Parathyroid adenoma (tissue), 2 donors: ENCODE data around the gene GNLY.
A peak's percentile ranks its signal among the peaks of the same experiment; 100 is the strongest.
"Not testable (repeated sequence)": the region's sequence is repeated elsewhere in the genome, so short reads cannot be mapped to it uniquely, and the experiment has no call there.

Experiments used
- H2AFZ ChIP-seq: fragments of 300-600 bp; sonication (generic); one replicate; pipeline ENCODE4 v1.7.0; 2017; ENCODE audit warnings: antibody characterized with exemption, mild to moderate bottlenecking
- H3K27ac ChIP-seq: fragments of 300-600 bp; sonication (generic); one replicate; pipeline ENCODE4 v1.7.0; 2017
- H3K27me3 ChIP-seq: fragments of 300-600 bp; sonication (generic); one replicate; pipeline ENCODE4 v1.7.0; 2017; ENCODE audit warnings: low read length; ENCODE audit not compliant: control insufficient read depth, insufficient read depth
- H3K36me3 ChIP-seq: fragments of 300-600 bp; sonication (generic); one replicate; pipeline ENCODE4 v1.7.0; 2017; ENCODE audit warnings: low read length; ENCODE audit not compliant: control insufficient read depth, insufficient read depth
- H3K4me1 ChIP-seq: fragments of 300-600 bp; sonication (generic); one replicate; pipeline ENCODE4 v1.7.0; 2017; ENCODE audit warnings: control low read depth
- H3K4me2 ChIP-seq: fragments of 300-600 bp; sonication (generic); one replicate; pipeline ENCODE4 v1.7.0; 2017; ENCODE audit warnings: low read length
- H3K4me3 ChIP-seq: fragments of 300-600 bp; sonication (generic); one replicate; pipeline ENCODE4 v1.7.0; 2017; ENCODE audit warnings: low read depth, low read length
- H3K79me2 ChIP-seq: fragments of 300-600 bp; sonication (generic); one replicate; pipeline ENCODE4 v1.7.0; 2017; ENCODE audit warnings: control low read depth
- H3K9ac ChIP-seq: fragments of 300-600 bp; sonication (generic); one replicate; pipeline ENCODE4 v1.7.0; 2017; ENCODE audit warnings: mild to moderate bottlenecking
- H3K9me3 ChIP-seq: fragments of 300-600 bp; sonication (generic); one replicate; pipeline ENCODE4 v1.7.0; 2017; ENCODE audit warnings: low read length; ENCODE audit not compliant: control insufficient read depth
- CTCF ChIP-seq: fragments of 300-600 bp; sonication (generic); IDR thresholded peaks from one replicate; pipeline ENCODE4 v1.7.0; 2017; ENCODE audit warnings: antibody characterized with exemption, mild to moderate bottlenecking
- donor health status: primary hyperparathyroidism.

GNLY gene

GRCh38 chr2:85713836-85714235 is 19.7 kb downstream of the GNLY start:
- TF ChIP-seq CTCF, result no peak
- H3K4me3 ChIP-seq, result no peak overlapping the region
- no peaks in the 10 kb centered on the region for H3K36me3 ChIP-seq
- H3K4me1 ChIP-seq, result no peaks in the 10 kb centered on the region
- H3K79me2 ChIP-seq, result no peaks in the 10 kb centered on the region
- no peak overlapping the region for H2AFZ ChIP-seq
- no peaks in the 10 kb centered on the region for H3K27me3 ChIP-seq
- no peak overlapping the region for H3K4me2 ChIP-seq
- H3K9ac ChIP-seq, result no peak overlapping the region
- H3K27ac ChIP-seq, result peak overlapping the region; percentile 75
- H3K9me3 ChIP-seq, result no peaks in the 10 kb centered on the region

- H3K27ac ChIP-seq, H3K4me1 ChIP-seq, H3K79me2 ChIP-seq: not testable (repeated sequence)
These were observed 20.3 kb downstream of the GNLY start for GRCh38 chr2:85714421-85714820.

GRCh38 chr2:85714841-85715240 is 20.7 kb downstream of the GNLY start:
- TF ChIP-seq CTCF, result no peak
- Histone ChIP-seq H3K4me2 (no peak overlapping the region), H3K9ac (no peak overlapping the region), H3K9me3 (no peaks in the 10 kb centered on the region), H3K4me1 (no peaks in the 10 kb centered on the region), H3K27me3 (no peaks in the 10 kb centered on the region), H3K36me3 (no peaks in the 10 kb centered on the region), H3K4me3 (no peak overlapping the region), H3K79me2 (no peaks in the 10 kb centered on the region), H3K27ac (no peak overlapping the region), H2AFZ (no peak overlapping the region)

More at GRCh38 chr2:85714421-85714820, 20.3 kb downstream of the GNLY start:
- not testable (repeated sequence) for H3K9ac ChIP-seq, H3K9me3 ChIP-seq, H3K4me3 ChIP-seq, H3K27me3 ChIP-seq, H2AFZ ChIP-seq, H3K36me3 ChIP-seq, H3K4me2 ChIP-seq

GRCh38 chr2:85716346-85716914 is 22.3 kb downstream of the GNLY start:
- Histone ChIP-seq H3K36me3 (no peaks in the 10 kb centered on the region), H3K4me3 (no peak overlapping the region), H3K4me1 (no peaks in the 10 kb centered on the region), H3K4me2 (no peak overlapping the region), H3K9ac (no peak overlapping the region), H3K9me3 (no peaks in the 10 kb centered on the region), H3K79me2 (no peaks in the 10 kb centered on the region), H2AFZ (no peak overlapping the region), H3K27ac (no peak overlapping the region), H3K27me3 (no peaks in the 10 kb centered on the region)
- no peak for TF ChIP-seq CTCF

DNA sequence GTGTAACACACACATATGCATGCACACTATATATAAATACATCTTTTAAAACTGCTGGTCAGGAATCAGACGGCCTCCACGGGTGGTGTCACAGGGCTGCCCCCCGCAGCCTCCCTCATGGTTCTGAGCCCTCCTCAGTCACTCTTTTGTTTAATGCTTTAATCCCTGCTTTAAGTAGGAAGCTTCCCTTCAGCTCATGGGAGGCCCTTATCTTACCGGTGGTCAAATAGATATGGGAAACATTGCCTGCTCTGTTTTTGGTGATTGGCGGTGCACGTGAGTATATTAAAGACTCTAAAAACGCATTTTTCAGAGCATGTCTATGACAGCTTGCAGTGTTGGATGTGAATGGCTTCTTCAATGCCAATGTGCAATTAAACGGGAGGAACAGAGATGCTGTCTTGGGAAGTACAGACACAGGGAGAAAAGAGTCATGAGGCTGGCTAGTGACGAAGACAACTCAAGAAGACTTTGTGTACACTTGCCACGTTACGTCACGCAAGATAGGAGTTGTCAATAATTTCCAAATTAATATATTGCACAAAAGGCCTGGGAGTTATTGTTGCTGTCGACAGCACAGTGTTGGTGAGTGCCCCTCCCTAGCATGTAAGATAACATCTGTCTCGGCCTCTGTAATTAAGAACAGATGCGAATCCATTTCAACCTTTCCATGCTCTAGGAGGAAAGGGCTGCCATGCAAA is 23.3 kb downstream of the GNLY start:
- Histone ChIP-seq H2AFZ (no peak overlapping the region), H3K27ac (no peak overlapping the region), H3K4me1 (no peaks in the 10 kb centered on the region), H3K36me3 (no peaks in the 10 kb centered on the region), H3K4me3 (no peak overlapping the region), H3K79me2 (no peaks in the 10 kb centered on the region), H3K9me3 (no peaks in the 10 kb centered on the region), H3K9ac (no peak overlapping the region), H3K4me2 (no peak overlapping the region), H3K27me3 (no peaks in the 10 kb centered on the region)
- TF ChIP-seq CTCF, result no peak
